ENCODE measurements around the gene CENPC. TPM values are rescaled to one million over a fixed set of nuclear protein-coding genes. Genes with fewer than 3 reads are reported as not detected.

CENPC gene
- total RNA-seq, 1 experiment from 2014 or later: 17.7 TPM

DNA sequence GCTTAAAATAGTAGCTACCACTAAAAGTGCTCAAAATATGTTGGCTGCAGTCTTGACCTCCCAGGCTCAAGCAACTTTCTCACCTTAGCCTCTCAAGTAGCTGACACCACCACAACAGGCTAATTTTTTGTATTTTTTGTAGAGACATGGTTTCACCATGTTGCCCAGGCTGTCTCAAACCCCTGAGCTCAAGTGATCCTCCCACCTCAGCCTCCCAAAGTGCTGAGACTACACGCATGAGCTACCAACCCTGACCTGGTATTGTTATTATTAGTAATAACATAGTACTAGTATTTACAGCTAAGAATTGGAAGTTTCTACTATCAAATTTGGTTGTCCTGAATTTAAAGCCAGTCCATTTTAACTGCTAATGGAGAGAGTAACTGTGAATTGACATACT is 31.2 kb upstream of the CENPC start:
- no peaks in the 10 kb centered on the region for H3K4me1 Mint-ChIP-seq (ENCODE audit: insufficient read depth, unreplicated experiment)
- POLR2A ChIA-PET: interaction anchor here (0.6 kb wide), 1 partner anchor 33 kb away, joined by 3 read pairs; no protein-coding TSS in a partner anchor
- no TSS peak for BruUV-seq (replicated peaks)
- H3K36me3 Mint-ChIP-seq (ENCODE audit: insufficient read depth, unreplicated experiment): no peaks in the 10 kb centered on the region
- no peak overlapping the region for H3K4me3 Mint-ChIP-seq (ENCODE audit: unreplicated experiment)
- no peaks in the 10 kb centered on the region for H3K27me3 Mint-ChIP-seq (ENCODE audit: insufficient read depth, unreplicated experiment)
- H3K9me3 Mint-ChIP-seq (ENCODE audit: unreplicated experiment): no peaks in the 10 kb centered on the region
- intact Hi-C loops (cut with micrococcal nuclease): no loop called here
- no peak for DNase-seq (ENCODE audit: unreplicated experiment)
- CTCF ChIA-PET: interaction anchor here (0.8 to 1.1 kb wide), 2 partner anchors 10 to 40 kb away, joined by 3 read pairs; no protein-coding TSS in a partner anchor
- TF ChIP-seq, protein P1, sequence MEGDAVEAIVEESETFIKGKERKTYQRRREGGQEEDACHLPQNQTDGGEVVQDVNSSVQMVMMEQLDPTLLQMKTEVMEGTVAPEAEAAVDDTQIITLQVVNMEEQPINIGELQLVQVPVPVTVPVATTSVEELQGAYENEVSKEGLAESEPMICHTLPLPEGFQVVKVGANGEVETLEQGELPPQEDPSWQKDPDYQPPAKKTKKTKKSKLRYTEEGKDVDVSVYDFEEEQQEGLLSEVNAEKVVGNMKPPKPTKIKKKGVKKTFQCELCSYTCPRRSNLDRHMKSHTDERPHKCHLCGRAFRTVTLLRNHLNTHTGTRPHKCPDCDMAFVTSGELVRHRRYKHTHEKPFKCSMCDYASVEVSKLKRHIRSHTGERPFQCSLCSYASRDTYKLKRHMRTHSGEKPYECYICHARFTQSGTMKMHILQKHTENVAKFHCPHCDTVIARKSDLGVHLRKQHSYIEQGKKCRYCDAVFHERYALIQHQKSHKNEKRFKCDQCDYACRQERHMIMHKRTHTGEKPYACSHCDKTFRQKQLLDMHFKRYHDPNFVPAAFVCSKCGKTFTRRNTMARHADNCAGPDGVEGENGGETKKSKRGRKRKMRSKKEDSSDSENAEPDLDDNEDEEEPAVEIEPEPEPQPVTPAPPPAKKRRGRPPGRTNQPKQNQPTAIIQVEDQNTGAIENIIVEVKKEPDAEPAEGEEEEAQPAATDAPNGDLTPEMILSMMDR (IDR thresholded peaks at IDR 0.05; ENCODE audit: unreplicated experiment): no peak
- no peak overlapping the region for H3K27ac Mint-ChIP-seq (ENCODE audit: low read depth, unreplicated experiment)

GRCh38 chr4:67576059-67576466 is 30.8 kb upstream of the CENPC start:
- TF ChIP-seq, protein P1 (IDR thresholded peaks at IDR 0.05; ENCODE audit: unreplicated experiment): no peak
- no peak for DNase-seq (ENCODE audit: unreplicated experiment)
- H3K4me1 Mint-ChIP-seq (ENCODE audit: insufficient read depth, unreplicated experiment): no peaks in the 10 kb centered on the region
- no peaks in the 10 kb centered on the region for H3K36me3 Mint-ChIP-seq (ENCODE audit: insufficient read depth, unreplicated experiment)
- CTCF ChIA-PET: interaction anchor here (0.8 to 1.1 kb wide), 2 partner anchors 10 to 41 kb away, joined by 3 read pairs; no protein-coding TSS in a partner anchor
- no TSS peak for BruUV-seq (replicated peaks)
- no peaks in the 10 kb centered on the region for H3K9me3 Mint-ChIP-seq (ENCODE audit: unreplicated experiment)
- H3K27ac Mint-ChIP-seq (ENCODE audit: low read depth, unreplicated experiment): no peak overlapping the region
- POLR2A ChIA-PET: interaction anchor here (0.6 to 0.7 kb wide), 2 partner anchors 14 to 32 kb away, joined by 3 read pairs; no protein-coding TSS in a partner anchor
- intact Hi-C loops (cut with micrococcal nuclease): no loop called here
- H3K4me3 Mint-ChIP-seq (ENCODE audit: unreplicated experiment): no peak overlapping the region
- H3K27me3 Mint-ChIP-seq (ENCODE audit: insufficient read depth, unreplicated experiment): no peaks in the 10 kb centered on the region

- POLR2A ChIA-PET: interaction anchor here (0.7 kb wide), 1 partner anchor 14 kb away, joined by 3 read pairs; no protein-coding TSS in a partner anchor
- no peaks in the 10 kb centered on the region for H3K4me1 Mint-ChIP-seq (ENCODE audit: insufficient read depth, unreplicated experiment)
- H3K36me3 Mint-ChIP-seq (ENCODE audit: insufficient read depth, unreplicated experiment): no peaks in the 10 kb centered on the region
- no peaks in the 10 kb centered on the region for H3K9me3 Mint-ChIP-seq (ENCODE audit: unreplicated experiment)
- intact Hi-C loops (cut with micrococcal nuclease): no loop called here
- no peak overlapping the region for H3K4me3 Mint-ChIP-seq (ENCODE audit: unreplicated experiment)
- TF ChIP-seq, protein P1 (IDR thresholded peaks at IDR 0.05; ENCODE audit: unreplicated experiment): no peak
- DNase-seq (ENCODE audit: unreplicated experiment): no peak
- CTCF ChIA-PET: no interaction called here
- no TSS peak for BruUV-seq (replicated peaks)
- H3K27me3 Mint-ChIP-seq (ENCODE audit: insufficient read depth, unreplicated experiment): no peaks in the 10 kb centered on the region
- no peak overlapping the region for H3K27ac Mint-ChIP-seq (ENCODE audit: low read depth, unreplicated experiment)
Measured at GRCh38 chr4:67575232-67576058, 30.1 kb upstream of the CENPC start.

DNA sequence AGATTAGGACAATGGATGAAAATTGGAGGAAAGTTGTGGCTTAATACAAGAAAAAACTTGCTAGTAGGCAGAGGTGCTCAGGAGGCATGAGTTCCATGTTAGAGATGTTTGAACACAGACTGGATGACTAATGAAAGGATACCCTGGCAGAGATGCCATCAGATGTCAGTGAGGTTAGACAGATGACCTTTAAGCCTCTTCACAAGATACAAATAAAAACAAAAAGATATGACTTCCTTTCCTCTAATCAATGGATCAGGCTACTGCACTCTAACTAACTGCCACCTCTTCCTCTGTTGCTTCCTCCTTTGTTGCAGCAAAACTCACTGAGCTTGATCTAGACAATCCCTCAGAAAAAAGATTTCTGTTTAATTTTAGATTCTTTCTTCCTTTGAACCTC is 27.9 kb upstream of the CENPC start:
- Mint-ChIP-seq H3K27ac (ENCODE audit: low read depth, unreplicated experiment) (no peak overlapping the region), H3K4me3 (ENCODE audit: unreplicated experiment) (no peak overlapping the region), H3K4me1 (ENCODE audit: insufficient read depth, unreplicated experiment) (no peaks in the 10 kb centered on the region), H3K36me3 (ENCODE audit: insufficient read depth, unreplicated experiment) (no peaks in the 10 kb centered on the region), H3K9me3 (ENCODE audit: unreplicated experiment) (no peaks in the 10 kb centered on the region), H3K27me3 (ENCODE audit: insufficient read depth, unreplicated experiment) (no peaks in the 10 kb centered on the region)
- CTCF ChIA-PET: interaction anchor here (0.7 kb wide), 1 partner anchor 46 kb away, joined by 3 read pairs; no protein-coding TSS in a partner anchor
- POLR2A ChIA-PET: interaction anchor here (0.9 kb wide), 1 partner anchor 18 kb away, joined by 3 read pairs; no protein-coding TSS in a partner anchor
- intact Hi-C loops (cut with micrococcal nuclease): no loop called here
- TF ChIP-seq, protein P1 (IDR thresholded peaks at IDR 0.05; ENCODE audit: unreplicated experiment): no peak
- no peak for DNase-seq (ENCODE audit: unreplicated experiment)
- no TSS peak for BruUV-seq (replicated peaks)
